Measurements from ENCODE around the gene MTCL3.
A peak's percentile ranks its signal among the peaks of the same experiment; 100 is the strongest.

The MTCL3 gene

GRCh38 chr6:127514773-127515227 is 4.3 kb downstream of the MTCL3 start:
- peak; percentile 49 for DNase-seq

GRCh38 chr6:127514179-127514772 is 4.9 kb downstream of the MTCL3 start:
- DNase-seq = no peak

- no peak for DNase-seq
Observed at GRCh38 chr6:127513425-127513824, 5.7 kb downstream of the MTCL3 start.

- DNase-seq = no peak
Observed at GRCh38 chr6:127510876-127511275, 8.3 kb downstream of the MTCL3 start.

- DNase-seq = no peak
Observed at GRCh38 chr6:127506894-127507293, 12.2 kb downstream of the MTCL3 start.

GRCh38 chr6:127503022-127503421 is 16.1 kb downstream of the MTCL3 start:
- DNase-seq = no peak

GRCh38 chr6:127497410-127497809 is 21.7 kb downstream of the MTCL3 start:
- no peak for DNase-seq

GRCh38 chr6:127496471-127496870 is 22.7 kb downstream of the MTCL3 start:
- no peak for DNase-seq

GRCh38 chr6:127494240-127494767 is 24.8 kb downstream of the MTCL3 start:
- DNase-seq = no peak

- DNase-seq = no peak
Observed at GRCh38 chr6:127489248-127489647, 29.9 kb downstream of the MTCL3 start.

GRCh38 chr6:127486934-127487333 is 32.2 kb downstream of the MTCL3 start:
- DNase-seq = no peak

- peak; percentile 14 for DNase-seq
Observed at GRCh38 chr6:127484212-127484863, 34.8 kb downstream of the MTCL3 start.

- DNase-seq = no peak
Observed at GRCh38 chr6:127483399-127484055, 35.6 kb downstream of the MTCL3 start.

- no peak for DNase-seq
Observed at GRCh38 chr6:127482325-127482724, 36.8 kb downstream of the MTCL3 start.

GRCh38 chr6:127481628-127482027 is 37.5 kb downstream of the MTCL3 start:
- DNase-seq = no peak

GRCh38 chr6:127481111-127481510 is 38.0 kb downstream of the MTCL3 start:
- DNase-seq = no peak

GRCh38 chr6:127477658-127478057 is 41.5 kb downstream of the MTCL3 start:
- DNase-seq = no peak

GRCh38 chr6:127475823-127476176 is 43.3 kb downstream of the MTCL3 start:
- no peak for DNase-seq

- DNase-seq = no peak
Observed at GRCh38 chr6:127475135-127475822, 43.9 kb downstream of the MTCL3 start.

GRCh38 chr6:127471379-127472255 is 47.5 kb downstream of the MTCL3 start:
- no peak for DNase-seq

GRCh38 chr6:127468936-127469335 is 50.2 kb downstream of the MTCL3 start:
- DNase-seq = no peak

GRCh38 chr6:127466416-127466815 is 52.7 kb downstream of the MTCL3 start:
- DNase-seq = no peak
